ENCODE measurements around the gene DNAJC3. TPM values are rescaled to one million over a fixed set of nuclear protein-coding genes. Genes with fewer than 3 reads are reported as not detected.

The DNAJC3 gene
- total and polyA plus RNA-seq, 2 of the 8 experiments (the other 6 are each of a cell fraction or from before 2014, with no cell fraction given): 4.3 to 24.1 TPM

DNA sequence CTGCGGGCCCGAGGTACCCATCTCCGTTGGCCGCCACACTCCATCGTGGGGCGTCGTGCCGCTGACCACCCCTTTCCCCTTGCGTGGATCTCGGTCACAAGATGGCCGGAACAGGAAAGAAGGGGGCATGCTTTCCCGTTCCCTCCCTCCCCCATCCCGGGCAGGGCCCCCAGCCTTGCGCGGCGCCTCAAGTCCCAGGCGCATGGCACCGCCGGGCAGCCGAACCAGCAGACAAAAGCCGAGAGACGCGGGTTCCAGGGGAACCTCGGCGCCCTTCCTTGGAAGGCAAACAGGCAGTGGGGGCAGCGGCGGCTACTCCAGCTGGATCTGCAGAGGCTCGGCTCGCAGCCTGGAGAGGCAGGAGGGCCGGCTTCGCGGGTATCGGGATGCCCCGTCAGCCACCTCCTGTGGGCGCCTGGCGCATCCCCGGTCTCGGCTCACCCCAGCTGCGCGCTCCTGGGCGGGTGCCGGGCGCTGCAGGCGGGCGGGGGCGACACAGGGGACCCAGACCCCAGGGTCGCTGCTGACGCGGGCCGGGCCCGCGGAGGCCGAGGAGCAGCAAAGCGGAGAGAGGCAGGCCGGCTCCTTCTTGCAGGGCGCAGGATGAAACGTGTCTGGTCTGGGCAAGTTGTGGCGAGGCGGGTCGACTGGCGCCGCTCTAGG is 32.9 kb upstream of the DNAJC3 start (continued):
- TF ChIP-seq SIN3A (conservative IDR thresholded peaks at IDR 0.05 in 1 of 2, IDR thresholded peaks at IDR 0.05 in 1 of 2; ENCODE audit: low read depth in 1 of 2, low read length in 2 of 2): no peak; a peak in 1 of 4 replicates
- peak; percentile 20 for TF ChIP-seq ASH2L (IDR thresholded peaks at IDR 0.05; ENCODE audit: low read length)
- peak; percentile 73; the same call in 1 of the 2 replicates for TF ChIP-seq YY1 (IDR thresholded peaks at IDR 0.05; ENCODE audit: low read depth, low read length)
- peak; percentile 94 for TF ChIP-seq KDM4A (IDR thresholded peaks at IDR 0.05; ENCODE audit: low read depth, low read length, severe bottlenecking)
